H9 (cell line): ENCODE data around the gene GLYATL3. TPM values are rescaled to one million over a fixed set of nuclear protein-coding genes. Genes with fewer than 3 reads are reported as not detected.

Experiments used
- DNase-seq: peaks from one replicate; pipeline ENCODE4 v3.0.0-alpha.2; 2017
- H2AFZ ChIP-seq: one replicate; pipeline ENCODE4 v1.6.1; 2013; ENCODE audit warnings: mild to moderate bottlenecking, low read length, control low read depth, moderate library complexity
- H2AK5ac ChIP-seq: 2 replicates; pipeline ENCODE4 v1.6.1; 2013; ENCODE audit warnings: low read length, control low read depth, mixed read lengths; ENCODE audit not compliant: insufficient read length
- H2BK120ac ChIP-seq: one replicate; pipeline ENCODE4 v1.6.1; 2013; ENCODE audit warnings: low read depth, mild to moderate bottlenecking, low read length, control low read depth, inconsistent platforms; ENCODE audit not compliant: poor library complexity, severe bottlenecking
- H2BK12ac ChIP-seq: 2 replicates; pipeline ENCODE4 v1.6.1; 2013; ENCODE audit warnings: low read length, control low read depth, mixed read lengths, low read depth; ENCODE audit not compliant: insufficient read length
- H2BK15ac ChIP-seq: 2 replicates; pipeline ENCODE4 v1.6.1; 2013; ENCODE audit warnings: low read depth, low read length, control low read depth
- H2BK20ac ChIP-seq: one replicate; pipeline ENCODE4 v1.6.1; 2013; ENCODE audit warnings: low read depth, mild to moderate bottlenecking, low read length, control low read depth, inconsistent platforms; ENCODE audit not compliant: poor library complexity, severe bottlenecking
- H2BK5ac ChIP-seq: 2 replicates; pipeline ENCODE4 v1.6.1; 2013; ENCODE audit warnings: low read length, control low read depth, mixed read lengths; ENCODE audit not compliant: insufficient read length
- H3K14ac ChIP-seq: 2 replicates; pipeline ENCODE4 v1.6.1; 2013; ENCODE audit warnings: low read length, control low read depth; ENCODE audit not compliant: insufficient read depth
- H3K18ac ChIP-seq: 2 replicates; pipeline ENCODE4 v1.6.1; 2013; ENCODE audit warnings: low read depth, mild to moderate bottlenecking, mixed read lengths, low read length, control low read depth; ENCODE audit not compliant: insufficient read length
- H3K23ac ChIP-seq: 2 replicates; pipeline ENCODE4 v1.6.1; 2013; ENCODE audit warnings: low read length, control low read depth, mixed read lengths, low read depth; ENCODE audit not compliant: insufficient read length
- H3K23me2 ChIP-seq: 2 replicates; pipeline ENCODE4 v1.6.1; 2013; ENCODE audit warnings: low read depth, mild to moderate bottlenecking, mixed read lengths, low read length, control low read depth; ENCODE audit not compliant: insufficient read length, poor library complexity, severe bottlenecking
- H3K27ac ChIP-seq: 2 replicates; pipeline ENCODE4 v1.5.1; 2013; ENCODE audit warnings: low read length, control low read depth, mixed read lengths, low read depth; ENCODE audit not compliant: insufficient read length
- H3K27me3 ChIP-seq: 2 replicates; pipeline ENCODE4 v1.6.1; 2013; ENCODE audit warnings: low read length, control low read depth, inconsistent platforms; ENCODE audit not compliant: insufficient read depth
- H3K4ac ChIP-seq: 2 replicates; pipeline ENCODE4 v1.6.1; 2013; ENCODE audit warnings: low read depth, mild to moderate bottlenecking, control low read depth, inconsistent platforms, low read length, moderate library complexity
- H3K4me1 ChIP-seq: 2 replicates; pipeline ENCODE4 v1.6.1; 2013; ENCODE audit warnings: low read length, control low read depth, inconsistent platforms; ENCODE audit not compliant: insufficient read depth
- H3K4me2 ChIP-seq: 2 replicates; pipeline ENCODE4 v1.6.1; 2013; ENCODE audit warnings: low read length, control low read depth, mixed read lengths; ENCODE audit not compliant: insufficient read length, insufficient read depth
- H3K56ac ChIP-seq: 2 replicates; pipeline ENCODE4 v1.6.1; 2013; ENCODE audit warnings: low read depth, mild to moderate bottlenecking, mixed read lengths, low read length, control low read depth; ENCODE audit not compliant: insufficient read length
- H3K79me1 ChIP-seq: 2 replicates; pipeline ENCODE4 v1.6.1; 2013; ENCODE audit warnings: low read depth, mild to moderate bottlenecking, moderate library complexity, low read length, control low read depth, inconsistent platforms; ENCODE audit not compliant: insufficient read depth, poor library complexity, severe bottlenecking
- H3K79me2 ChIP-seq: 2 replicates; pipeline ENCODE4 v1.6.1; 2013; ENCODE audit warnings: low read length, control low read depth, inconsistent platforms; ENCODE audit not compliant: insufficient read depth
- H3K9ac ChIP-seq: 2 replicates; pipeline ENCODE4 v1.6.1; 2013; ENCODE audit warnings: low read length, control low read depth, mixed read lengths; ENCODE audit not compliant: insufficient read length; ENCODE audit errors: extremely low read depth
- H3K9me3 ChIP-seq: one replicate; pipeline ENCODE4 v1.6.1; 2013; ENCODE audit warnings: low read depth, low read length, inconsistent platforms; ENCODE audit not compliant: control insufficient read depth
- H3T11ph ChIP-seq: one replicate; pipeline ENCODE4 v1.6.1; 2013; ENCODE audit warnings: mild to moderate bottlenecking, low read length, control low read depth, inconsistent platforms
- H4K20me1 ChIP-seq: one replicate; pipeline ENCODE4 v1.6.1; 2013; ENCODE audit not compliant: control insufficient read depth, insufficient read length, insufficient read depth
- H4K5ac ChIP-seq: 2 replicates; pipeline ENCODE4 v1.6.1; 2013; ENCODE audit warnings: low read depth, mild to moderate bottlenecking, mixed read lengths, low read length, control low read depth; ENCODE audit not compliant: insufficient read length
- H4K8ac ChIP-seq: replicated peaks from 2 replicates; pipeline ENCODE4 v1.6.1; 2013; ENCODE audit warnings: low read length, control low read depth, mixed read lengths, low read depth; ENCODE audit not compliant: insufficient read length
- H4K91ac ChIP-seq: 2 replicates; pipeline ENCODE4 v1.6.1; 2013; ENCODE audit warnings: low read depth, mild to moderate bottlenecking, moderate library complexity, mixed read lengths, low read length, control low read depth; ENCODE audit not compliant: insufficient read length
- H3K27ac Mint-ChIP-seq, 3 experiments: 2 replicates in 2 of 3; 3 replicates in 1 of 3; pipeline ENCODE4 v1.8.0; 2020 to 2021; ENCODE audit warnings: mixed read lengths in 3 of 3, mild to moderate bottlenecking in 1 of 3, moderate library complexity in 1 of 3
- H3K27me3 Mint-ChIP-seq: 2 replicates; pipeline ENCODE4 v1.8.0; 2021; ENCODE audit warnings: low read depth, mild to moderate bottlenecking, moderate library complexity, mixed read lengths
- H3K36me3 Mint-ChIP-seq, 3 experiments: 2 replicates in 2 of 3; 3 replicates in 1 of 3; pipeline ENCODE4 v1.8.0; 2020 to 2021; ENCODE audit warnings: low read depth in 3 of 3, mixed read lengths in 3 of 3; ENCODE audit not compliant: insufficient read depth in 1 of 3
- H3K4me1 Mint-ChIP-seq, 2 experiments: 2 replicates each; pipeline ENCODE4 v1.8.0; 2020; ENCODE audit warnings: mixed read lengths in 2 of 2
- H3K4me3 Mint-ChIP-seq, 2 experiments: 2 replicates in 1 of 2; 3 replicates in 1 of 2; pipeline ENCODE4 v1.8.0; 2020 to 2021; ENCODE audit warnings: mild to moderate bottlenecking in 2 of 2, mixed read lengths in 2 of 2, moderate library complexity in 1 of 2
- H3K9me3 Mint-ChIP-seq, 2 experiments: 2 replicates in 1 of 2; 3 replicates in 1 of 2; pipeline ENCODE4 v1.8.0; 2020; ENCODE audit warnings: mild to moderate bottlenecking in 2 of 2, mixed read lengths in 2 of 2, moderate library complexity in 1 of 2
- WGBS: extraction: QIAGEN DNeasy Blood & Tissue Kit; methylation state at CpG from one replicate; pipeline ENCODE4 v1.1.7; 2013; ENCODE audit warnings: missing lambda C conversion rate, low lambda C conversion rate, mixed read lengths; ENCODE audit not compliant: insufficient read length; ENCODE audit errors: extremely low coverage; 5-methylcytosine and 5-hydroxymethylcytosine counted together
- total RNA-seq: library from RNA; stranded (reverse); gene quantifications from 2 replicates; pipeline ENCODE4 v1.2.1, GENCODE V29; 2021
- TF ChIP-seq, protein P1 (sequence below): fragments of 200-600 bp; sonication (generic); conservative IDR thresholded peaks from 3 replicates; pipeline ENCODE4 v1.8.0; 2021; ENCODE audit warnings: antibody characterized with exemption, mild to moderate bottlenecking

GLYATL3 gene
- total RNA-seq, 1 experiment from 2014 or later, result not detected

- no peaks in the 10 kb centered on the region for H3K27me3 Mint-ChIP-seq
- Histone ChIP-seq H3K4me1 (no peaks in the 10 kb centered on the region), H4K20me1 (no peaks in the 10 kb centered on the region), H3K56ac (no peak overlapping the region), H3K79me2 (no peaks in the 10 kb centered on the region), H3K27ac (no peak overlapping the region), H2BK15ac (no peak overlapping the region), H3K23ac (no peak overlapping the region), H2AFZ (no peak overlapping the region), H2AK5ac (no peak overlapping the region), H3K9ac (no peak overlapping the region), H4K91ac (no peak overlapping the region), H3K27me3 (no peaks in the 10 kb centered on the region), H4K5ac (no peak overlapping the region), H3K18ac (no peak overlapping the region), H3K23me2 (no peaks in the 10 kb centered on the region), H3K14ac (no peak overlapping the region), H4K8ac (no peak overlapping the region), H2BK12ac (no peak overlapping the region), H2BK120ac (no peak overlapping the region), H3T11ph (no peak overlapping the region), H3K4ac (no peak overlapping the region), H3K9me3 (no peaks in the 10 kb centered on the region), H2BK5ac (no peak overlapping the region), H2BK20ac (no peak overlapping the region), H3K79me1 (no peaks in the 10 kb centered on the region), H3K4me2 (no peak overlapping the region)
- peaks cover 0 to 11% (median 9%) of the 10 kb centered on the region in 3 experiments; a peak in 4 of 7 replicates for H3K36me3 Mint-ChIP-seq
- no peak overlapping the region for H3K27ac Mint-ChIP-seq
- H3K4me1 Mint-ChIP-seq, result no peaks in the 10 kb centered on the region
- no peak overlapping the region for H3K4me3 Mint-ChIP-seq
- TF ChIP-seq, protein P1, sequence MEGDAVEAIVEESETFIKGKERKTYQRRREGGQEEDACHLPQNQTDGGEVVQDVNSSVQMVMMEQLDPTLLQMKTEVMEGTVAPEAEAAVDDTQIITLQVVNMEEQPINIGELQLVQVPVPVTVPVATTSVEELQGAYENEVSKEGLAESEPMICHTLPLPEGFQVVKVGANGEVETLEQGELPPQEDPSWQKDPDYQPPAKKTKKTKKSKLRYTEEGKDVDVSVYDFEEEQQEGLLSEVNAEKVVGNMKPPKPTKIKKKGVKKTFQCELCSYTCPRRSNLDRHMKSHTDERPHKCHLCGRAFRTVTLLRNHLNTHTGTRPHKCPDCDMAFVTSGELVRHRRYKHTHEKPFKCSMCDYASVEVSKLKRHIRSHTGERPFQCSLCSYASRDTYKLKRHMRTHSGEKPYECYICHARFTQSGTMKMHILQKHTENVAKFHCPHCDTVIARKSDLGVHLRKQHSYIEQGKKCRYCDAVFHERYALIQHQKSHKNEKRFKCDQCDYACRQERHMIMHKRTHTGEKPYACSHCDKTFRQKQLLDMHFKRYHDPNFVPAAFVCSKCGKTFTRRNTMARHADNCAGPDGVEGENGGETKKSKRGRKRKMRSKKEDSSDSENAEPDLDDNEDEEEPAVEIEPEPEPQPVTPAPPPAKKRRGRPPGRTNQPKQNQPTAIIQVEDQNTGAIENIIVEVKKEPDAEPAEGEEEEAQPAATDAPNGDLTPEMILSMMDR, result peak; percentile 63
- WGBS, result no CpG with 5 or more reads among the region's 2 CpGs
- no peaks in the 10 kb centered on the region for H3K9me3 Mint-ChIP-seq
- DNase-seq, result no peak
Measured at GRCh38 chr6:49453221-49453620, 46.5 kb upstream of the GLYATL3 start.
